ENCODE results near the gene DNTT.

Gene DNTT

GRCh38 chr10:96275685-96276418, 28.4 kb upstream of the DNTT start:
- no peak for DNase-seq (ENCODE audit: low read depth in 2 of 3, low spot score in 1 of 3)

GRCh38 chr10:96276426-96276825, 27.8 kb upstream of the DNTT start:
- no peak for DNase-seq (ENCODE audit: low read depth in 2 of 3, low spot score in 1 of 3)

- DNase-seq (ENCODE audit: low read depth in 2 of 3, low spot score in 1 of 3), result no peak
These were observed 27.4 kb upstream of the DNTT start for GRCh38 chr10:96276831-96277230.

- no peak for DNase-seq (ENCODE audit: low read depth in 2 of 3, low spot score in 1 of 3)
These were observed 25.0 kb upstream of the DNTT start for GRCh38 chr10:96279191-96279641.

GRCh38 chr10:96280859-96281258, 23.4 kb upstream of the DNTT start:
- DNase-seq (ENCODE audit: low read depth in 2 of 3, low spot score in 1 of 3), result no peak

- DNase-seq (ENCODE audit: low read depth in 2 of 3, low spot score in 1 of 3), result no peak
These were observed 22.7 kb upstream of the DNTT start for GRCh38 chr10:96281444-96282029.

- no peak for DNase-seq (ENCODE audit: low read depth in 2 of 3, low spot score in 1 of 3)
These were observed 20.9 kb upstream of the DNTT start for GRCh38 chr10:96283351-96283750.

- DNase-seq (ENCODE audit: low read depth in 2 of 3, low spot score in 1 of 3), result no peak
These were observed 20.5 kb upstream of the DNTT start for GRCh38 chr10:96283756-96284155.

- DNase-seq (ENCODE audit: low read depth in 2 of 3, low spot score in 1 of 3), result no peak
These were observed 18.9 kb upstream of the DNTT start for GRCh38 chr10:96285331-96285752.

- no peak for DNase-seq (ENCODE audit: low read depth in 2 of 3, low spot score in 1 of 3)
These were observed 16.7 kb upstream of the DNTT start for GRCh38 chr10:96287392-96288105.

GRCh38 chr10:96288151-96288621, 16.0 kb upstream of the DNTT start:
- no peak for DNase-seq (ENCODE audit: low read depth in 2 of 3, low spot score in 1 of 3)

GRCh38 chr10:96289218-96289910, 14.9 kb upstream of the DNTT start:
- DNase-seq (ENCODE audit: low read depth in 2 of 3, low spot score in 1 of 3), result no peak

- DNase-seq (ENCODE audit: low read depth in 2 of 3, low spot score in 1 of 3), result no peak
These were observed 13.7 kb upstream of the DNTT start for GRCh38 chr10:96290368-96291133.

- no peak for DNase-seq (ENCODE audit: low read depth in 2 of 3, low spot score in 1 of 3)
These were observed 11.0 kb upstream of the DNTT start for GRCh38 chr10:96292971-96293920.

GRCh38 chr10:96295475-96295874, 8.8 kb upstream of the DNTT start:
- DNase-seq (ENCODE audit: low read depth in 2 of 3, low spot score in 1 of 3), result no peak

- no peak for DNase-seq (ENCODE audit: low read depth in 2 of 3, low spot score in 1 of 3)
These were observed 6.7 kb upstream of the DNTT start for GRCh38 chr10:96297486-96297885.

GRCh38 chr10:96298362-96298761, 5.9 kb upstream of the DNTT start:
- no peak for DNase-seq (ENCODE audit: low read depth in 2 of 3, low spot score in 1 of 3)

GRCh38 chr10:96299383-96299782, 4.9 kb upstream of the DNTT start:
- DNase-seq (ENCODE audit: low read depth in 2 of 3, low spot score in 1 of 3), result no peak

- no peak for DNase-seq (ENCODE audit: low read depth in 2 of 3, low spot score in 1 of 3)
These were observed 2.6 kb upstream of the DNTT start for GRCh38 chr10:96301616-96302015.

- no peak for DNase-seq (ENCODE audit: low read depth in 2 of 3, low spot score in 1 of 3)
These were observed 785 bp downstream of the DNTT start for GRCh38 chr10:96305019-96305418.
